Measurements from ENCODE around the gene RAD18. TPM values are rescaled to one million over a fixed set of nuclear protein-coding genes. Genes with fewer than 3 reads are reported as not detected.

The RAD18 gene
- total and polyA plus RNA-seq, 10 donors, result 1.6 to 20.7 (median 12.4) TPM

DNA sequence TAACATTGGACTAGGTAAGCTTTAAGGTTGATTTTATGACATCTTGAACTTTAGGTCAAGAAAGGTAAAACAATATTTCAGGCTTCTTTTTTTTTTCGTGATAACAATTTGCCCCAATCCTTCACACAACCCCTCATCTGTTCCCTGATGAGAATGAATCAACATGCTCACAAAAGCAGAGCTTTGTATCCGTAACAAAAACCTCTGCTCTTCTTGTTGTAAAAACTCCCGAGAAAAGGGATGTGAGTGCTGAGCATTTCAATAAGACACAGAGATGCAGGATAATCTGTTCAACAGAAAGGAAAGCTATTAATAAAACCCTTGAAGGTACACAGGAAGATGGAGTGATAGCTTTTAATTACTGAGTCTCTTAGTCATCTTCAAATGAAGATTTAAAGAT is 94.3 kb downstream of the RAD18 start:
- 90 to 96% (median 91%) methylated on average over 3 of the region's 3 CpGs for WGBS, 5 donors
- H3K27ac ChIP-seq, result no peak overlapping the region
- no peaks in the 10 kb centered on the region for H3K9me3 ChIP-seq
- DNase-seq, result no peak
- H3K36me3 ChIP-seq, result no peaks in the 10 kb centered on the region
- H3K4me1 ChIP-seq, result no peaks in the 10 kb centered on the region
- intact Hi-C loops (cut with DNase I; ENCODE audit: low total_unique reads), result no loop called here
- no peaks in the 10 kb centered on the region for H3K27me3 ChIP-seq (replicated peaks in 1 of 7)
- TF ChIP-seq, protein P1, sequence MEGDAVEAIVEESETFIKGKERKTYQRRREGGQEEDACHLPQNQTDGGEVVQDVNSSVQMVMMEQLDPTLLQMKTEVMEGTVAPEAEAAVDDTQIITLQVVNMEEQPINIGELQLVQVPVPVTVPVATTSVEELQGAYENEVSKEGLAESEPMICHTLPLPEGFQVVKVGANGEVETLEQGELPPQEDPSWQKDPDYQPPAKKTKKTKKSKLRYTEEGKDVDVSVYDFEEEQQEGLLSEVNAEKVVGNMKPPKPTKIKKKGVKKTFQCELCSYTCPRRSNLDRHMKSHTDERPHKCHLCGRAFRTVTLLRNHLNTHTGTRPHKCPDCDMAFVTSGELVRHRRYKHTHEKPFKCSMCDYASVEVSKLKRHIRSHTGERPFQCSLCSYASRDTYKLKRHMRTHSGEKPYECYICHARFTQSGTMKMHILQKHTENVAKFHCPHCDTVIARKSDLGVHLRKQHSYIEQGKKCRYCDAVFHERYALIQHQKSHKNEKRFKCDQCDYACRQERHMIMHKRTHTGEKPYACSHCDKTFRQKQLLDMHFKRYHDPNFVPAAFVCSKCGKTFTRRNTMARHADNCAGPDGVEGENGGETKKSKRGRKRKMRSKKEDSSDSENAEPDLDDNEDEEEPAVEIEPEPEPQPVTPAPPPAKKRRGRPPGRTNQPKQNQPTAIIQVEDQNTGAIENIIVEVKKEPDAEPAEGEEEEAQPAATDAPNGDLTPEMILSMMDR (IDR thresholded peaks at IDR 0.05 in 8 of 11, conservative IDR thresholded peaks at IDR 0.05 in 3 of 11), result no peak
- no peak for TF ChIP-seq POLR2AphosphoS5 (IDR thresholded peaks at IDR 0.05)
- TF ChIP-seq POLR2A (IDR thresholded peaks at IDR 0.05), result no peak
- no peak overlapping the region for H3K4me3 ChIP-seq

DNA sequence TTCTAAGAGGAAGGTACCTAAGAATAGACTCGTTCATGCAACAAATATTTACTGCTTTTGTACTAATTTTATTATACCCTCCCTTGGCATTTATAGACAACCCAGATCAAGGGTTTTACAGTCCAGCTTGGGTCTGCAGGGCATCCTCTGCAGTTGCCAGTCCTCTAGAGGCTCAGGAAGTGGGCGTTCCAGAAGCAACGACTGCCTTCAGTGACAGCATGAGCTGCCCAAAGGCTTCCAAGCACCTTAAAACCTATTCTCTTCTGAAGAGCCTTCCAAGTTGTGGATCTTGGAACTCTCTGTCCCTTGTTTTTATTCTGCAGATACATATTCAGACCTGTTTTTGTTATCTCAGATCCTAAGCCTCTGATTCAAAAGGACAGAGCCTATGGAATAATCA is 95.6 kb downstream of the RAD18 start:
- WGBS, 5 donors, result 65 to 78% (median 73%) methylated on average over 3 of the region's 3 CpGs
- Histone ChIP-seq H3K27me3 (replicated peaks in 1 of 7) (no peaks in the 10 kb centered on the region), H3K9me3 (no peaks in the 10 kb centered on the region), H3K4me1 (no peaks in the 10 kb centered on the region), H3K27ac (no peak overlapping the region), H3K4me3 (no peak overlapping the region), H3K36me3 (no peaks in the 10 kb centered on the region)
- intact Hi-C loops (cut with DNase I; ENCODE audit: low total_unique reads), result no loop called here
- TF ChIP-seq POLR2AphosphoS5 (IDR thresholded peaks at IDR 0.05) (no peak), POLR2A (IDR thresholded peaks at IDR 0.05) (no peak)
- TF ChIP-seq, protein P1 (IDR thresholded peaks at IDR 0.05 in 8 of 11, conservative IDR thresholded peaks at IDR 0.05 in 3 of 11), result no peak
- no peak for DNase-seq

DNA sequence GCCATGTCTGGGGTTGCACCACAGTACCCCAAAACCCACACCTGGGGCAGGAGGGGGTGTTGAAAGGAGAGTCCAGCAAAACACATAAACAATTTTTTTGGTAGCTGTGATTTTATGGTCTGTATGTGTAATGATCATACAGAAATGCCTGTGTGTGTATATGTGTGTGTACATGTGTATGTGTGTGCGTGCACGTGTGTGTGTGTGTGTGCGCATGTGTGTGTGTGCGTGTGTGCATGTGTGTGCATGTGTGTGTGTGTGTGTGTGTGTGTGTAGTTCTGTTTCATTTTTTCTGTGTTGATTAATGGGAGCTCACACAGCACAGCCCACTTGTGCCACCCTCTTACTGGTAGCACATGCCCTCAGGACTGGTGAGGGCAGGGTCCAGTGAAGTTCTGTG is 97.6 kb downstream of the RAD18 start:
- intact Hi-C loops (cut with DNase I; ENCODE audit: low total_unique reads), result no loop called here
- no peaks in the 10 kb centered on the region for H3K27me3 ChIP-seq (replicated peaks in 1 of 7)
- 76 to 97% (median 94%) methylated on average over 4 of the region's 4 CpGs for WGBS, 5 donors

DNA sequence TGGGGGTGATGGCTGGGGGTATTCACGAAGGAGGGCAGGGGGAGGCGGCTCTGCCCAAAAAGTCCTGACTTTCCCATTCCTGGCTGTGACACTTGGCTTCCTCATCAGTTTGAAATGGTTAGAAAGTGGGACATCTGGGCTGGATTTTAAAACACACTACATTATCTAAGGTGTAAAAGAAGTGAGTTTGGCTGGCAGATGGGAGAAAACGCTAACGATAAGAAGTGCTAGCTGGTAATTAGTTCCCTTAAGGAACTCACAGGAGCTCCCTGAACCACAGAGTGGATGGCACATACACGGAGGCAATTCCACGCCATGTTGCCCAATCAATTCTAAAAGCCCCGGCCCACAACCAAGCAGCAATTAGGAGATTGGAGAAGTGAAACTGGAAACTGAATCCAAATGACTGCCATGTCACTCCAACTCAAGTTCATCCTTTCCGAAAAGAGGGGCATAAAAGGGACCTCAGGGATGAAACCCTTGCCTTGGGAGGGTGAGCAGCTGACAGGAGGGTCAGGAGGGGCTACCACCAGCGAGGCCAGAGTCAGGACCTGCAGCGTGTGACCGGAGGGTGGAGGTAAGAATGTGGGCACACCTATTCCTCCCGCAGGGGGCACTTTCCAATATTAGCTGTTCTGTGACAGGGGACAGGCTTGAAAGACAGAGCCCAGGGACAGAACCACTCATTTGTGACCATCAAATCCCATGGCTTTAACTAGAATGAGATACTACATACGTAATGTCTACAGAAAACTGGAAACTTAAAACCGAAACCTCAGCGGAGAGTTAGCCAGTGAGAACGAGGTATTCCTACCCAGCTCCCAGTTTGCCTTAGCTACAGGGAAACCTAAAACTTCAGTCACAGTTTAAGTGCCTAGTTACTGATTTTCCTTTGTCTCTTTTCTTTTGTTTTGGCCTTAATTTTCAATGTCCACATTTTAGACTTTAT is 98.6 kb downstream of the RAD18 start:
- no peaks in the 10 kb centered on the region for H3K36me3 ChIP-seq
- no peaks in the 10 kb centered on the region for H3K9me3 ChIP-seq
- 81 to 88% (median 85%) methylated on average over 16 of the region's 16 CpGs for WGBS, 5 donors
- no peaks in the 10 kb centered on the region for H3K27me3 ChIP-seq (replicated peaks in 1 of 7)
- H3K4me3 ChIP-seq, result peak overlapping the region in 1 of 8 donors; percentile 40
- no peak overlapping the region for H3K27ac ChIP-seq
- H3K4me1 ChIP-seq, result no peaks in the 10 kb centered on the region
- TF ChIP-seq POLR2A (IDR thresholded peaks at IDR 0.05) (no peak), POLR2AphosphoS5 (IDR thresholded peaks at IDR 0.05) (no peak)
- TF ChIP-seq, protein P1 (IDR thresholded peaks at IDR 0.05 in 8 of 11, conservative IDR thresholded peaks at IDR 0.05 in 3 of 11), result no peak
- intact Hi-C loops (cut with DNase I; ENCODE audit: low total_unique reads), result no loop called here
- no peak for DNase-seq

More for the DNA sequence above, 97.6 kb downstream of the RAD18 start:
- H3K4me1 ChIP-seq, result no peaks in the 10 kb centered on the region
- DNase-seq, result no peak
- H3K36me3 ChIP-seq, result no peaks in the 10 kb centered on the region
- no peak overlapping the region for H3K27ac ChIP-seq
- TF ChIP-seq, protein P1 (IDR thresholded peaks at IDR 0.05 in 8 of 11, conservative IDR thresholded peaks at IDR 0.05 in 3 of 11), result no peak
- TF ChIP-seq POLR2AphosphoS5 (IDR thresholded peaks at IDR 0.05) (no peak), POLR2A (IDR thresholded peaks at IDR 0.05) (no peak)
- no peaks in the 10 kb centered on the region for H3K9me3 ChIP-seq
- no peak overlapping the region for H3K4me3 ChIP-seq

Data from spleen (tissue), 11 donors.